D721Med (cell line): ENCODE results near the gene TNNT3.

Source experiments
- DNase-seq: peaks from one replicate; pipeline ENCODE4 v3.0.0; 2011; ENCODE audit warnings: low spot score; ENCODE audit not compliant: insufficient read length
- FAIRE-seq: peaks from 2 replicates; lab custom pipeline; 2011; peaks lifted over from hg19 to GRCh38; lab: Jason Lieb, UNC
- CTCF ChIP-seq: IDR thresholded peaks from 2 replicates; pipeline ENCODE4 v1.5.1; 2012; ENCODE audit warnings: mild to moderate bottlenecking, control low read depth; ENCODE audit not compliant: insufficient read depth; ENCODE audit errors: missing control alignments

Gene TNNT3

DNA sequence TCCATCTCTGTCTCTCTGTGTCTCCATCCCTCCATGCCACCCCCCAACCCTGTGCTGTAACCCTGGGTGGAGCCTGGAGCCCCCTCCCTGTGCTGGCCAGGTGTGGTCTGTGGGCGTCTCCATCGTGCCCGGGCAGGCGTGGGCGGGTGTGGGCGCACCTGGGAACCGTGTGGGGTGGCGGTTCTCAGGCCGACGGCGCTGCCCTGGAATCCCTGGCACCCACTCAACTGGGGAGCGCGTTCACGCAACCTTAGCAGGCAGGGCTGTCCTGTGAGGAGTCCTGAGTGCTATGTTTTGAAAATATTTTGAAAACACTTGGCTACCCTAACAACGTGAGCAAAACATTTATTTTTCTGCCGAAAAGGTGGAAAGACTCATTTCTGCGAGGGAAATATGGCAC lies 4.7 kb downstream of the TNNT3 start:
- FAIRE-seq: no peak
- no peak for TF ChIP-seq CTCF
- DNase-seq: no peak

GRCh38 chr11:1924646-1925372 lies 5.3 kb downstream of the TNNT3 start:
- no peak for FAIRE-seq
- no peak for TF ChIP-seq CTCF
- DNase-seq: no peak

DNA sequence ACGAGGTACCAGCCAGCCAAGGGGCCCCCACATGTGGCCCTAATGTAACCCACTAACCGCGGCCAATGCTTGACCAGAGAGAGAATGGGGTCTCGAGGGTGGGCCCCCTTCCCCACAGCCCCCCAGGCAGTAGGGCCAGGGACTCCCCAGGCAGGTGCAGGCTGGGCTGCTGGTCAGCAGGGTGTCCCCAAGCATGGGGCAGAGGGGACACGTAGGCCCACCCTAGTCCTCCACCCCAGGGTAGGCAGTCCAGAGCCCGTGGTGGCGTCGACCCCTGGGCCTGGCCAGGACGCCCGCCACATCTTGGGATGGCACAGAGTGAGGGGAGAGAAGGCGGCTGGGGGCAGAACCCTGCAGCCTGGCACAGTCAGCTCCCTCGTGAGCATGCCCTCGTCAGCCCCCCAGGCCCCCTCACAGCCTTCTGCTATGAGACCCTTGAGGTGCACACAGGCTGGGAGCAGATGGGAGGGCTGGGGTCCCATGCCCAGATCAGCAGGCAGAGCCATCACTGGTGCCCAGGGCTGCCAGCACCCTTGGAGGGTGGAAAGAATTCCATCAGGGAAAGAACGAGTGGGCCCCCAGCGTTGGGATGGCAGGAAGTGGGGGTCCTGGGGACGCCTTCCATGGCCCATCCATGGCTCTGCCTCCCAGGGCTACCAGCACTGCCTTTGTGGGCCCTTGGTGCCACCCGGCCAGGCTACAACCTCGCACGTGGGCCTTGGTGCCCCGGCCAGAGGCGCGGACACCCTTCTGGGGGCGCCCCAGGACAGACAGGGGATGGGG lies 6.1 kb downstream of the TNNT3 start:
- no peak for FAIRE-seq
- DNase-seq: no peak
- no peak for TF ChIP-seq CTCF

DNA sequence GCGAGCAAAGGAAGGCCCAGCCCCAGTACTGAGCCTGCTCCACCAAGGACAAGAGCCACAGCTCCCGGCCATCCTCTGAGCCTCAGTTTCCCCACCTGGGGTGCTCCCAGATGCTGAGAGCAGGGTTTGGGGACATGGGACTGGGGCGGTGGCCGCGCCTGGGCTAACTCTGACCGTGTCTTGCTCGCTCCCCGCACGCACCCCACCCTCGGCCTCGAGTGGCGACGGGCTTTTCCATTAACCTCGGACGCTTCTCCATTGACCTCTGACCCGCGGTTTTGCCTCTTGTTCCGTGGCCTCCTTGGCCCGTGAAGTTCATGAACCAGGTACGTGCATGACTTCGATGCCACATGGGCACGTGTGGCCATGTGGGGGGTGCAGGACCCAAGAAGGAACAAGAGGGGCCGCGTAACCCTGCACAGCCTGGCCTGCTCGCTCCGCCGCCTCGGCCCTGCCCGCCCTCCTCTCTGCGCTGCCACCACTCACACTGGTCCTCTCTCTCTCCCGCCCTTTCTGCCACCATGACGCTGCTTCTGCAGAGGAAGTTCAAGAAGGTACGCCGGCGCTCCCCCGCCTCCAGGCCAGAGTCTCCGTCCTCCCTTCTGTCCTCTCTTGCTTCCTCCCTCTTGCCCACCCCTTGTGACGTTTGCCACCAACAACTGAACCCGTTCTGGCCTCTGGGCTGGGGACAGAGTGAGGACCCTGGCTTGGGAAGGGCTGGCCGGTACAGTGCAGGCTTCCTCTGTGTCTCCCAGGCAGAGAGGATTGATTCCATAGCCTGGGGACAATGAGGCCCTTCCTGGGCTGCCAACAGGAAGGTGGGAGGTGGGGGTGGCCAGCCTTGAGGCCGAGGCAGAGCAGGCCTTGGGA lies 6.9 kb downstream of the TNNT3 start:
- no peak for DNase-seq

DNA sequence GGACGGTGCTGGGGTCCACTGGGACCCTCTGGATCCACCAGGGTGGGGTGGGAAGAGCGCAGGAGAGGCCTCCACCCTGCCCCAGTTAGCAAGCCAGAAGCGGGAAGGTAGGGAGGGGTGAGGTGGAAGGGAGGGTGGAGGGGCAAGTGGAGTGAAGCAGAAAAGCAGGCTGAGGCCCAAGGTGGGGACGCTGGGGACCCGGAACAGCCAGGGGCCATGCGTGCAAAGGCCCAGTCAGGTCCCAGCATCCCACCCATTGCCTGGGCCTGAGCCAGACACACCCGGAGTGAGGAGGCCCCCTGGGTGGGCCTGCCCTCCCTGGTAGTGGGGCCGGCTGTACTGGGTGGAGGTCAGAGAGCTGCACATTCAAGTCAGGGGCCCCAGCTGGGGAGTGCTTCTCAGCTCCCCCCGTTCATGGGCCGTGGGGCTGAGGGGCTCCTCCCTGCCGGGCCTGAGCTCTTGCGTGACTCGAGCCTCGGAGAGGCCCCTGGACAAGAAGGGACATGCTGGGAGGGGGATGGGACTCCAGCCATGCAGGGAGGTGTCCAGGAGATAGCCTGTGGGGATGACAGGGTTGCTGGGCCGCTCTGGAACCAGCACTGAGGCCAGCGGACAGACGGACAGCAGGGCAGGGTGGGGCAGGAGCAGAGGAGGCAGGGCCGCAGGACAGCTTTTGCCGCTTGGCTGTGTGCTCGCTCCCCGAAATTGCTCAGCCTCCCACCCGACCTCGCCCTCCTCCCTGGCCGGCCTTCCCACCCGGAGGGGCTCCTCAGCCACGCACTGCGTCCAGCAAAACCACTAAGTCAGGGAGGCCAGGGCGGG lies 7.7 kb downstream of the TNNT3 start:
- FAIRE-seq: no peak
- TF ChIP-seq CTCF: no peak
- no peak for DNase-seq

More for the DNA sequence above, 6.9 kb downstream of the TNNT3 start:
- no peak for FAIRE-seq
- no peak for TF ChIP-seq CTCF

GRCh38 chr11:1927848-1928469 lies 8.5 kb downstream of the TNNT3 start:
- no peak for TF ChIP-seq CTCF
- no peak for DNase-seq
- FAIRE-seq: no peak
